Stimulated activated effector memory CD8-positive, alpha-beta T cell treated with anti-CD3 and anti-CD28 coated beads, Interleukin-12 subunit alpha, Interleukin-12 subunit beta, amount 100 ng/mL, for 72 hours (primary cell): Measurements from ENCODE around the gene RNF26.
A peak's percentile ranks its signal among the peaks of the same experiment; 100 is the strongest.

Source experiments
- ATAC-seq: fragments of 150-1000 bp; cut with Tn5 transposase; 2 replicates; pipeline ENCODE4 v1.10.0; 2021
- DNase-seq, 2 donors: peaks; one replicate each; pipeline ENCODE4 v3.0.0; 2021 to 2022; ENCODE audit warnings: low spot score in 2 of 2
- H3K27ac Mint-ChIP-seq: one replicate; pipeline ENCODE4 v1.8.0; 2022; ENCODE audit warnings: mild to moderate bottlenecking, mixed read lengths
- H3K36me3 Mint-ChIP-seq: one replicate; pipeline ENCODE4 v1.8.0; 2022; ENCODE audit warnings: mild to moderate bottlenecking, mixed read lengths
- H3K4me1 Mint-ChIP-seq: one replicate; pipeline ENCODE4 v1.8.0; 2022; ENCODE audit warnings: mixed read lengths
- H3K4me3 Mint-ChIP-seq: one replicate; pipeline ENCODE4 v1.8.0; 2022; ENCODE audit warnings: mild to moderate bottlenecking, mixed read lengths
- H3K9me3 Mint-ChIP-seq: one replicate; pipeline ENCODE4 v1.8.0; 2022; ENCODE audit warnings: mixed read lengths

Gene RNF26

DNA sequence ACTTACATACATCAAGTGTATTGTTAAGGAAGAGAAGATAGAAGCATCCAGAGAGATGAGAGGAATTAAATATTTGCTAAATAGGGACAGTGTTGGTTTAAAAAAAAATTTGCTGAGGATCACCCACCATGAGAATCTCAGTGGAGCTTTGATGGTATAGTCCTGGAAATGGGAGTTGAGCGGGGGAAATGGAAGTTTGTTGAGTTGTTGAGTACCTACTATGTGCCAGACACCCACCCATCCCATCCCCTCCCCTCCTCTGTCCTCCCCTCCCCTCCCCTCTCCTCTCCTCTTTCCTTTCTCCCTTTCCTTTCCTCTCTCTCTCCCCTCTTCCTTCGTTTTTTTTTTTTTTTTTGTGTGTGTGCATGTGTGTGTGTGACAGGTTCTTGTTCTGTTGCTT, 16.9 kb downstream of the RNF26 start:
- Mint-ChIP-seq H3K36me3 (no peaks in the 10 kb centered on the region), H3K4me1 (peaks cover 9% of the 10 kb centered on the region), H3K9me3 (no peaks in the 10 kb centered on the region), H3K27ac (peak overlapping the region; percentile 32), H3K4me3 (no peak overlapping the region)
- no peak for DNase-seq
- no peak for ATAC-seq

DNA sequence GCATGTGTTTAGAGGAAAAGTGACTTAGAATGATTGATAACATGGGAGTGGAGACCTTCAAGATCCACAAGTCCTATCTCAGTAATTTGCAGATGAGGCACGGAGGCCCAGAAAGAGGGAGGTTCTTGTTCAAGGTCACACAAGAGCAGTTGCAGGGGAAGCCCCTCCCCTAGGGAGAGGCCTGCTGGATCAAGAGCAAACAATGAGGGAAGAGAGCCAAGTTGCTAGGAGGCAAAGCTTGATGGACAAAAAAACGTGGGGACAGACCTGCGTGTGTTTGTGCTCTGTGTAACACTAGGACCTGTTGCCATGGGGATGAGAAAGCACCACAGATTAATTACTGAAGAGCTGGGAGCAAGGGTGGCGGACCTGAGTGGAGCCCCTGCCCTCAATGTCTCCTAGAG, 18.5 kb downstream of the RNF26 start:
- DNase-seq = no peak
- H3K4me3 Mint-ChIP-seq = no peak overlapping the region
- H3K9me3 Mint-ChIP-seq = no peaks in the 10 kb centered on the region
- H3K4me1 Mint-ChIP-seq = peaks cover 22% of the 10 kb centered on the region
- H3K36me3 Mint-ChIP-seq = no peaks in the 10 kb centered on the region
- ATAC-seq = no peak
- no peak overlapping the region for H3K27ac Mint-ChIP-seq

DNA sequence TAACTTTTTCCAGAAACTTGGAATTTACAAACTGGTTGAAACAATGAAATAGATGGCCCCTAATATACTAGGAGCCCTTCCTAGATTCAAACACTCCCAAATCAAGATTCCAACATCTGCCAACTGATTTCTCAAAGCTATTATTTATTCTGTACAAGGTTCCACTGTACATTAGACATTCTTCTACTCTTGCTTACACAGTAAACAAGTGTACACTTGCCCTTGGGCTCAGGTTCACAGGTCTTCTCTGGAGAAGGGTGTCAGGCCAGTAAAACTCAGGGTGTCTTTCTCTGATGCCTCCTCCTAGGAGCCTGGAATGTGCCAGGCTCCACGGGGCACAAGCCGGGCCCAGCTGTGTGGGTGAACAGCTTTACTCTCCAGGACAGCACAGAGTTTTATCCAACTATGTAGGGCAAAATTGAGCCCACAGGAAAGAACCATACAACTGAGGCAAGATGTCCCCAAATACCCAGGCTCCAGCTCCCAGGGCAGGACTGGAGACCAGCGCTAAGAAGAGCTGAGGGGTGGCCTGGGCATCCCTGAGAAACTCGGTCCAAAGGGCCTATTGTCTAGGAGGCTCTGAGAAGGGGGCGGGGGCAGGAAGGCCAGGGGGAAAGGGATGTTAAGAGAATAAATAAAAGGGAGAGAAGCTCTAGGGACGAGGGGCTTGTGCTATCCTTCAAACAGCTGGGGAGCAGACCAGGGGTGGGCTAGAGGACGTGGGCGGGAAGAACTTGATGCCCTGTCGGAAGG, 20.9 kb downstream of the RNF26 start:
- Mint-ChIP-seq H3K4me3 (peak overlapping the region; percentile 89), H3K27ac (no peak overlapping the region)

DNA sequence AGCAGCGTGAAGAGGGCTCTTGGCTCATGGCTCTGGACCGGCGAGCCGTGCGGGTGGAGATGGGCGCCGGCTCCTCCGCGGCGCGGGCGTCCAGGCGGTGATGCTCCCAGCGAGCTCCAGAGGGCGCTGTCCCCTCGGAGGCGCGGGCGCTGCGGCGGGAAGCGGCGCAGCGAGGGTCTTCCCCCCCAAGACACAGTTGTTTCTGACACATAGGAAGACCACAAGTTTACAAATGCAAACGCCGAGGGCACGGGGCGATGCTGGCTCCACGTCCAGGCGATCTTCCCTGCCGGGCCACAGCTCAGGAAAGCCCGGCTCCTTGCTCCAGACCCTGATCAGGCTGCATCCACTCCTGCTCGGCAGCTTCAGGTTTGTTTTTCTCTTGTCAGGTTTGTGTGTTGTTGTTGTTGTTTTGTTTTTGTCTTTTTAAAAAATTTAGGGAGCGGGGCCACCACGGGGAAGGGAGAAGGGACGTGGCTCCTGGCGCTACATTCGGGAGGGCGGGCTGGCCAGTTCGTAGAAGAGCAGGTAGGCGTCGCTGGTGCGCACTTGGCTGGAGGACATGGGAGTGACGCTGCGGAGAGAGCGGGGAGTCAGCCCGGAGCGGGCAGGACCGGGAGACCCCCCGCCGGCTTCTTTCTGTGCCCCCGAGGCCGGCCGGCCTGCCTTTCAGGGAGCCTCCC, 22.2 kb downstream of the RNF26 start:
- Mint-ChIP-seq H3K4me1 (peaks cover 30% of the 10 kb centered on the region), H3K27ac (peak overlapping the region; percentile 69), H3K9me3 (no peaks in the 10 kb centered on the region), H3K4me3 (peak overlapping the region; percentile 89), H3K36me3 (no peaks in the 10 kb centered on the region)
- ATAC-seq (peak; percentile 82), DNase-seq (peak; percentile 79 to 87)

More for the DNA sequence above, 20.9 kb downstream of the RNF26 start:
- Mint-ChIP-seq H3K9me3 (no peaks in the 10 kb centered on the region), H3K36me3 (no peaks in the 10 kb centered on the region), H3K4me1 (peaks cover 25% of the 10 kb centered on the region)
- ATAC-seq (no peak), DNase-seq (no peak)

DNA sequence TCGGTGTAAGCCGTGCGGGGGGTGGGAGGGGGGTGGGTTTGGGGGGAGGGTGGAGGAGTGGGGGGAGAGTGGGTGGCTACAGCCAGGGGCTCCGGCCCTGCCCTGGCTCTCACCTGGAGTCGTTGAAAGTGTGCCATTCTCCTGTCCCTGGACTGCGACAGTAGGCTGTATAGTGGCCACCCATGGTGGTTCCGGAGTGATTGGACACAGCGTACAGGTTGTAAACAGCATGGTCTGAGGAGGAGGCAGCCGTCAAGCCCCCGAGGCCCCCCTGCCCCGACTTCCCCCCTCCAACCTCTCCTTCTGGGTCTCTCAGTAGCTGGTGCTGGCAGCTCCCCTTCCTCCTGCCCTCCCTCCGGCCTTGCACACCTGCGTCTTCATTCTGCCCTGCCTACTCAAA, 22.7 kb downstream of the RNF26 start:
- H3K36me3 Mint-ChIP-seq = no peaks in the 10 kb centered on the region
- peaks cover 35% of the 10 kb centered on the region for H3K4me1 Mint-ChIP-seq
- peak overlapping the region; percentile 89 for H3K4me3 Mint-ChIP-seq
- DNase-seq (no peak), ATAC-seq (no peak)
- no peak overlapping the region for H3K27ac Mint-ChIP-seq
- no peaks in the 10 kb centered on the region for H3K9me3 Mint-ChIP-seq

DNA sequence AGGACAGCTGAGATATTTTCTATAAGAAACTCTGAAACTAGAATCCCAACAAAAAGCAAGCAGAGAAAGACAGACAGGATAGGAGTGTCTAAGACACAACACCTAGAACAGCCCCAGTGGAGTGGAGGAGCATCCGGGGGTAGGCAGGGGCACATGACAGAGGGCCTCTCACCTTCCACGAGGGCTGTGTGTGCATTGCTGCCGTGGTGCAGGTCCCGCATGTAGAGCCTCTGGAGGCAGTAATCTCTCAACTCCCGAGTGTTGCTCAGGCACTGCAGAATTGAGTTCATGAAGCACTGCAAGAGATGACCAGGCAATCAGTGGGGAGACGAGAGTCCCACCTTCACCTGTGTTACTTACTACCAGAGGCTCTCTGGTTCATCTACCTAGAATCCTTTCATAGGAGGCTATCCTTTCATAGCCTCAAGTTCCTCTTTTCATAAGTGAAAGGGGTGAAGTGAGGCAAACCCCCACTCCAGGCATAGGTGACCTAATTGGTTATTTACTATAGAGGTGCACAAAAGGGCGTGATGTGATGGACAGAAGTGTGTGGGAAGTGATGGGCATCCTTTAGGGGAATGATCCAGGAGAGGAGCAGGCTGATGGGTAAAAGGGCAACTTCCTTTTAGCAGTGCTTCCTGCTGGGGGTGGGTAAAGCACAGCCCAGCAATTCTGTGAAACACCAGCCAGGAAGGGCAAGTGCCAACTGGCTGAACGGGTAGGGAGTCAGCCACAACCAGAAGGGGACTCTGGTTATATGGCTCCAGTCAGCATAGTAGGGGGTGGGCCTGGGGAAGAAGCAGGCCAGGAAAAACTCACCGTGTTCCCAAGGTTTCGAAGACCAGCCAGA, 25.3 kb downstream of the RNF26 start:
- DNase-seq = no peak
- H3K4me1 Mint-ChIP-seq = peaks cover 44% of the 10 kb centered on the region
- ATAC-seq = no peak
- no peak overlapping the region for H3K4me3 Mint-ChIP-seq
- H3K9me3 Mint-ChIP-seq = no peaks in the 10 kb centered on the region
- no peak overlapping the region for H3K27ac Mint-ChIP-seq
- no peaks in the 10 kb centered on the region for H3K36me3 Mint-ChIP-seq

DNA sequence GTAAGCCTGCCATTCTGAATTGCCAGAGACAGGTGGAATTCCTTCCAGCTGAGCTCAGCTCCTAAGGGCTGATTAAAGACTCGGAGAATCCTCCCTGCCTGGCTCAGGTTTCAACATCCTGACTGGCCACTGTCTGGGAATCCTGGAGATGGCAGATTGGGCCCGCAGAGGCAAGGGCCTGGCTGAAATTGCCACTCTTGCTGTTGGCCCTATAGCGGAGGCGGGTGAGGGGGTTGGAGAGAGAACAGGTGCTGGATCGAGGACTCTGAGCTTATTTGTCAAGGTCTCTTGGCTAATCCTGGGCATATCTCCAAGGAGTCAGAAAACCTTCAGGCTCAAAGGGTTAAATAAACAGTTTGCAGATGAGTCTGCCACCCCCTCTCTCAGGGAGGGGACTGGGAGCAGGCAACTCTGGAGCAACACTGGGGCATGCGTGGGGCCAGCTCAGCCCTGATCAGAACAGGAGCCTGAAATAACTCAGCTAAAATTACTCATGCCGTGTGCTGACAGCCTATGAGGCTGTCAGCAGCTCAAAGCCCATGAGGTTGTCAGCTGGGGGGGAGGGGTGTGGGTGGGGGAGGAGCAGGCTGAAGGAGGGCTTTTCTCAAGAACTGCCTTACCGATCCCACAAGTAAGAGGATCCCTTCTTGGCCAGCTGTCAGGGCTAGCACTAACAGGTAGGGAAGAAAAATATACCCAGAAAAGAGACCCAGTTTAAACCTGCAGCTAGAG, 26.9 kb downstream of the RNF26 start:
- Mint-ChIP-seq H3K4me1 (peaks cover 45% of the 10 kb centered on the region), H3K4me3 (no peak overlapping the region), H3K9me3 (no peaks in the 10 kb centered on the region), H3K27ac (no peak overlapping the region), H3K36me3 (no peaks in the 10 kb centered on the region)
- DNase-seq = no peak
- ATAC-seq = peak; percentile 95

DNA sequence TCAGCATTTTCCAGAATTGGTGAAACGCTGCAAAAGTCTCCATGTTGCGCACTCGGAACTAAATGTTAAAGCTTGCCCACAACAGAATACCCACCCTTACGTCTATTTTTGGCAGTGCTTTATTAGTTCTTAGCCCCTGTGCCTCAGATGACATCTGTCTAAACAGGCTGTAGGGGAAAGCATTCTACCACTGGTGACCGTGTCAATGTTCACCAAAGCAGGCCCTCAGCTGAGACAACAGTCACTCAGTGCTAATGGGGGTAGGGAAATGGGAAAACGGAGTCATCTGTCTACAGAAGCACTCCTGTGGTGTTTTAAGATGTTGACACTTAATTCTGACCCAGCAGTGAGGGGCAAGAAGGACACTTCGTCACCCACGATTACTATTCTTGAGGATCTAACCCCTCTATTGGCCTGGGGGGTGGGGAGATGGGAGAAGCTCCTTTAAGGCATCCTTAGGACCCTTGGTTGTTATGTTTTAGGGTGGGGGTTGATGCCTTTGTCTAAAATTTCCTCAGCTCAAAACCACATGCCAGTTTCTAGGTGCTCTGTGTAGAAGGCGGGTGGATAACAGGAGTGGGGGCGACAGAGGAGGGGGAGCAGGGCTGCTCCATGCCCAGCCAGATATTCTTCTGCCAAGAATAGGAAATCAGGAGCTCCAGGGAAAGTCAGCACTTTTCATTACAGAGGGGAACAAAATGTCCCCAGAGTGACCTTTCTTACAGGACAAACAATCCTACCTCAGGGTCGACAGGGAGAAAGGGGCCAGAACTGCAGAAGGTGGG, 27.8 kb downstream of the RNF26 start:
- no peaks in the 10 kb centered on the region for H3K36me3 Mint-ChIP-seq
- peaks cover 38% of the 10 kb centered on the region for H3K4me1 Mint-ChIP-seq
- H3K4me3 Mint-ChIP-seq = peak overlapping the region; percentile 39
- H3K9me3 Mint-ChIP-seq = no peaks in the 10 kb centered on the region
- ATAC-seq (peak; percentile 29), DNase-seq (no peak)
- no peak overlapping the region for H3K27ac Mint-ChIP-seq

DNA sequence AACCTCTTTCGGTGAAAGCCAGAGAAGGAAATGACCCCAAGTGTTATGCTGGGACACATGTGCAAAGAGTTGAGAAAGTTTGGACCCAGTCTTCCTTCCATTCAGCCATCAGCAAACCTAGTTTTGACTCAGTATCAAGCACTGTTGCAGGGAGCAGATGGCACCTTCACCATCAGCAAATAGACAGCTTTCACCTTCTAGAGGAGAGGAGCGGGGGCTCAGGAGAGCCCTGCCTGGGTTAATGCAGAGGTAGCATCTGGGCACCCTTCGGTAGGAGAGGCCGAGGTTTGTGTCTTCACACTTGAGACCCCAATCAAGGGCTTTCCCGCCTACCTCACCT, 28.4 kb downstream of the RNF26 start:
- Mint-ChIP-seq H3K4me1 (peaks cover 33% of the 10 kb centered on the region), H3K36me3 (no peaks in the 10 kb centered on the region), H3K9me3 (no peaks in the 10 kb centered on the region), H3K27ac (no peak overlapping the region), H3K4me3 (peak overlapping the region; percentile 39)
- ATAC-seq (no peak), DNase-seq (no peak)

DNA sequence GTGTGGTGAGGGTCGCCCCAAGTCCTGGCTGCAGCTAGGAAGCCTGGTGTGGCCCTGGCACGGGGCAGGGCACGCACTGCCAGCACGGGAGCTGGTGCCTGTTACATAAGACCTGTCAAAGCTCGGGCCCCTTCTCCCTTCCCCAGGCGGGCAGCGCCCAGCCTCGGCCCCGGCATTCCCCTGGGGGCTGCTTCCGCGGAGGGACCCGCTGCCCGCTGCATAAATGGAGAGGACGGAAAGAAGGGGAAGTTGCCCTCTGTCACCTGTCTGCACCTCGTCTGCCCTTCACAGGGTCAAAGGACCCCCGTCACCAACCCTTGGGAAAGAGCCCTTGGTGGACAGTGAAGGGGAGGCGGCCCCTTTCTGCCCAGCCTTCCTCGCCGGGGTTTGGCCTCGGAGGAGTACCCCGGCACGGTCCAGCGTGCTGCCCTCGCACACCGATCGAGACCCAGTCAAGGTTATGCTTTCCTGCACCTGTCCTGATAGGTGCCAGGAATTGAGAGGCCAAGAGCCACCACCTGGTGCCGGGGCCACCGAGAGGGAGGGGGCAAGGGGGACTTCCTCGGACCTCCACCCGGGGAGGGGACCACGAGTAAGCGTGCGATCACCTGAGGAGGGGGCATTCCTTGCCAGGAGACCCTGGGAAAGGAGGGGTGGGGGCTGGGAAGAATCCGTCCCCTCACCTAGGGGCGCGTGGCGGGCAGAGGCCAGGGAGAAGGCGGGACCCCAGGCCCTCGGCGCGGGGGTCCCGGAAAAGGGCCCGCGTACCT, 28.9 kb downstream of the RNF26 start:
- Mint-ChIP-seq H3K36me3 (no peaks in the 10 kb centered on the region), H3K4me3 (peak overlapping the region; percentile 39), H3K27ac (no peak overlapping the region), H3K4me1 (peaks cover 32% of the 10 kb centered on the region), H3K9me3 (no peaks in the 10 kb centered on the region)
- ATAC-seq = no peak
- no peak for DNase-seq

DNA sequence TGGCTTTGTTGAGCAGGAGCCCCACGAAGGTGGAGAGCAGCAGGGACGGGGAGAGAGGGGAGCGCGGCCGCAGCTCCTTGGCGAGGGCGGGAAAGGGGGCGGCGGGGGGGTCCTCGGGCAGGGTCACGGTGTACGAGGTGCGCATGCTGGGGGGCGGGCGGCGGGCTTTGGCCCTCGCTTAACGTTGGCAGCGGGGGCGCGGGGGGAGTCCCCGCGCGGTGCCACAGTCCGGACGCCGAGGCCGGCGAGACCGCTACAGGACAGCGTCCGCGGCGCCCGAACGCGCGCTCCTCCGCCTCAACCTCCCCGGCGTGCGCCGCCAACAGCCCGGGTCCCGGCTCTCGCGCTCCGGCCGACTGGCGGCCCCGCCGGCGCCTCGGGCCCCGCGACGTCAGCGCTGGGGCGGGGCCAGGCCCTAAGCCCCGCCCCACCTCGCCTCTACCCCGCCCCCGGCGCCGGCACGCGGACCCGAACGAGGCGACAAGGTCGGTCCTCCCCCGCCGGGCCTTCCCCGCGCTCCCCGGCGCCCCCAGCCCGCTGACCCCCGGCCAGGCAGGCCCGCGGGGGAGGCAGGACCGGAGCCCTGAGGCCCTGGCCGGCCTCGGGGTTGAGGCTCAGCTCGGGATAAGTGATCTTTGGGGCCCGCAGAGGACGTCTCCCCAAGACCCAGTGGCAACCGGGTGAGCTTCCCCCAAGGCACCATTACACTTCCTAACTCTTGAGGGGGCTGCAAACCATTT, 29.7 kb downstream of the RNF26 start:
- Mint-ChIP-seq H3K4me3 (peak overlapping the region; percentile 65), H3K9me3 (no peaks in the 10 kb centered on the region), H3K4me1 (peaks cover 32% of the 10 kb centered on the region), H3K27ac (no peak overlapping the region), H3K36me3 (no peaks in the 10 kb centered on the region)
- ATAC-seq (peak; percentile 60), DNase-seq (peak in 1 of 2 donors; percentile 61)

DNA sequence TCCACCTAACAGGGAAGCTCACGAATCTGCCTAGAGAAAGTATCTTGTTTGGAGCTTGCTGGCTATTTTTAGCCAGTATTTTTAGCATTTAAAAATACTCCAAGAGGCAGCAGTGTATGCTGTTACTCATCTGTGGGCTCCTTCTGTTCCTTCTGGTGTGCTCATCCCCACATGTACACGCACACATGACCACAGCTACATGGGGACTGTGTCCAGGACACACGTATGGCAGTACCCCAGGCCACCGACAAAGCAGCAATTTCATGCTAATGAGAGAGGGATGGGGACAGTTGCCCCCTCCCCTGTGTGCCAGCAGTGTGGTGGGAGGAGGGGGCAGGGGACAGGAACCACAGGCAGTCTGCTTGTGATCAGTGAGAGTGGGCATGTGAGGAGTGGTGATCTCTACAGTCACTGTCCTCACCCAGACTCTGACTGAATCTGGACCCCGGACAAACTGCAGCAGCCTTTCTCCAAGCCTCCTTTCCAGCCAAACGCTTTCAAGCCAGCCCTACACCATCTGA, 30.8 kb downstream of the RNF26 start:
- ATAC-seq (no peak), DNase-seq (no peak)
- no peaks in the 10 kb centered on the region for H3K9me3 Mint-ChIP-seq
- no peak overlapping the region for H3K27ac Mint-ChIP-seq
- H3K4me3 Mint-ChIP-seq = peak overlapping the region; percentile 65
- H3K4me1 Mint-ChIP-seq = peaks cover 30% of the 10 kb centered on the region
- no peaks in the 10 kb centered on the region for H3K36me3 Mint-ChIP-seq
